K562 (cell line): ENCODE data around the gene KCNJ14. TPM values are rescaled to one million over a fixed set of nuclear protein-coding genes. Genes with fewer than 3 reads are reported as not detected.
A peak's percentile ranks its signal among the peaks of the same experiment; 100 is the strongest.

Experiments used
- ATAC-seq: fragments of 200-7000 bp; cut with Tn5 transposase; 3 replicates; pipeline ENCODE4 v1.9.1; 2020; ENCODE audit warnings: moderate library complexity
- BruUV-seq: library from RNA; stranded (reverse); fragments of 400-500 nt; replicated peaks from 2 replicates; lab custom pipeline; 2021; lab: Mats Ljungman, UMichigan
- CTCF ChIA-PET: fragments of 300-600 bp; formaldehyde crosslinking; extraction: SDS; loops from one replicate; lab custom pipeline; 2021; ENCODE audit warnings: low intra/inter-chr PET ratio; lab: Yijun Ruan, JAX
- POLR2A ChIA-PET: fragments of 300-600, 350-650 bp; sonication (Branson Sonifier 250); formaldehyde crosslinking; extraction: SDS; loops from one replicate; lab custom pipeline; 2021; ENCODE audit warnings: antibody characterized with exemption, inconsistent platforms; lab: Yijun Ruan, JAX
- DNase-seq, 4 experiments: peaks; one replicate each; pipeline versions ENCODE4 v3.0.0 to v3.0.0-alpha.2; 2011 to 2018; ENCODE audit warnings: low spot score in 3 of 4, mixed read lengths in 3 of 4; ENCODE audit errors: extremely low read depth in 1 of 4
- FAIRE-seq: peaks from 2 replicates; lab custom pipeline; 2011; peaks lifted over from hg19 to GRCh38; lab: Jason Lieb, UNC
- H2AFZ ChIP-seq: 2 replicates; pipeline ENCODE4 v1.6.0; 2011; ENCODE audit warnings: low read depth, low read length, control low read depth, inconsistent platforms
- H3K27ac ChIP-seq: fragments of 200-600 bp; 3 replicates; pipeline ENCODE4 v1.8.0; 2011; ENCODE audit warnings: low read depth, mild to moderate bottlenecking, control low read depth, inconsistent platforms, low read length, moderate library complexity, mixed read lengths; ENCODE audit errors: extremely low read depth
- H3K27me3 ChIP-seq, 2 experiments: fragments of 300-600 bp in 1 of 2; 2 replicates in 1 of 2; 3 replicates in 1 of 2; pipeline versions ENCODE4 v1.6.0 to v1.8.0; 2011; ENCODE audit warnings: inconsistent platforms in 2 of 2, low read length in 2 of 2, mild to moderate bottlenecking in 1 of 2, mixed read lengths in 1 of 2, moderate library complexity in 1 of 2; ENCODE audit not compliant: control insufficient read depth in 2 of 2, insufficient read depth in 2 of 2
- H3K36me3 ChIP-seq: fragments of 300-600 bp; 3 replicates; pipeline ENCODE4 v1.8.0; 2011; ENCODE audit warnings: mild to moderate bottlenecking, low read length, inconsistent platforms; ENCODE audit not compliant: control insufficient read depth, insufficient read depth
- H3K4me1 ChIP-seq, 2 experiments: fragments of 200-600 bp in 1 of 2; replicated peaks in 1 of 2; 2 replicates in 1 of 2; 3 replicates in 1 of 2; pipeline versions ENCODE4 v1.5.1 to v1.8.0; 2011; ENCODE audit warnings: inconsistent platforms in 2 of 2, low read length in 2 of 2, mild to moderate bottlenecking in 1 of 2, mixed read lengths in 1 of 2, moderate library complexity in 1 of 2; ENCODE audit not compliant: control insufficient read depth in 2 of 2, insufficient read depth in 2 of 2
- H3K4me2 ChIP-seq: 2 replicates; pipeline ENCODE4 v1.6.1; 2011; ENCODE audit warnings: low read length, control low read depth, inconsistent platforms, mixed read lengths; ENCODE audit not compliant: insufficient read depth
- H3K4me3 ChIP-seq: fragments of 200-600 bp; sonication (generic), shearing (Covaris generic); 2 replicates; pipeline ENCODE4 v1.5.1; 2016; ENCODE audit warnings: control low read depth, inconsistent platforms
- H3K79me2 ChIP-seq: fragments of 200-600 bp; 3 replicates; pipeline ENCODE4 v1.8.0; 2011; ENCODE audit warnings: low read length, inconsistent platforms; ENCODE audit not compliant: control insufficient read depth, insufficient read depth
- H3K9ac ChIP-seq, 2 experiments: 2 replicates each; pipeline versions ENCODE4 v1.6.0 to v1.6.1; 2011; ENCODE audit warnings: low read depth in 2 of 2, low read length in 2 of 2, control low read depth in 1 of 2, inconsistent platforms in 1 of 2, mild to moderate bottlenecking in 1 of 2, mixed read lengths in 1 of 2; ENCODE audit not compliant: insufficient read depth in 1 of 2
- H3K9me1 ChIP-seq: one replicate; pipeline ENCODE4 v1.6.0; 2011; ENCODE audit warnings: inconsistent platforms, mild to moderate bottlenecking, low read length, moderate library complexity; ENCODE audit not compliant: control insufficient read depth, insufficient read depth
- H3K9me3 ChIP-seq: replicated peaks from 2 replicates; pipeline ENCODE4 v1.5.1; 2011; ENCODE audit warnings: low read depth, low read length, inconsistent platforms; ENCODE audit not compliant: control insufficient read depth, insufficient read depth
- H4K20me1 ChIP-seq: replicated peaks from 2 replicates; pipeline ENCODE4 v1.6.1; 2011; ENCODE audit warnings: low read length, inconsistent platforms, mixed read lengths; ENCODE audit not compliant: control insufficient read depth, insufficient read depth
- ATF7 ChIP-seq: fragments of 450-650 bp; IDR thresholded peaks from 2 replicates; pipeline ENCODE4 v1.7.1; 2014; ENCODE audit warnings: mild to moderate bottlenecking, moderate library complexity
- CCNT2 ChIP-seq: IDR thresholded peaks from 2 replicates; pipeline ENCODE4 v1.6.1; 2011; ENCODE audit warnings: borderline replicate concordance, low read depth, mild to moderate bottlenecking, moderate library complexity, mixed read lengths, low read length; ENCODE audit not compliant: insufficient read length; ENCODE audit errors: extremely low read depth
- CEBPZ ChIP-seq: fragments of 150-350 bp; IDR thresholded peaks from 2 replicates; pipeline ENCODE4 v1.6.1; 2014; ENCODE audit warnings: low read depth, mild to moderate bottlenecking, low read length, borderline replicate concordance
- FOXK1 ChIP-seq: sonication (generic); formaldehyde crosslinking; IDR thresholded peaks from 2 replicates; pipeline ENCODE4 v1.8.0; 2022; ENCODE audit warnings: missing genetic modification reagents, mild to moderate bottlenecking, borderline replicate concordance
- HDAC2 ChIP-seq: fragments of 450-650 bp; IDR thresholded peaks from 2 replicates; pipeline ENCODE4 v1.6.1; 2016; ENCODE audit warnings: mild to moderate bottlenecking
- POLR2G ChIP-seq: fragments of 200-400 bp; formaldehyde crosslinking; IDR thresholded peaks from 2 replicates; pipeline ENCODE4 v1.6.1; 2017; ENCODE audit warnings: low read depth, mild to moderate bottlenecking, antibody characterized with exemption, low read length, moderate library complexity
- SUPT5H ChIP-seq: fragments of 450-650 bp; IDR thresholded peaks from 2 replicates; pipeline ENCODE4 v1.6.1; 2016
- TFAP4 ChIP-seq: sonication (generic); formaldehyde crosslinking; IDR thresholded peaks from 2 replicates; pipeline ENCODE4 v1.8.0; 2022; ENCODE audit warnings: missing genetic modification reagents, mild to moderate bottlenecking, moderate library complexity, borderline replicate concordance
- THRAP3 ChIP-seq: fragments of 450-650 bp; IDR thresholded peaks from 2 replicates; pipeline ENCODE4 v1.6.1; 2016; ENCODE audit warnings: mild to moderate bottlenecking, inconsistent platforms, borderline replicate concordance
- VEZF1 ChIP-seq: fragments of 200-800 bp; sonication (Bioruptor generic); IDR thresholded peaks from 2 replicates; pipeline ENCODE4 v1.6.1; 2017; ENCODE audit warnings: missing genetic modification characterization, missing compliant biosample characterization
- ZNF239 ChIP-seq: fragments of 250-450 bp; sonication (Bioruptor Pico); IDR thresholded peaks from 2 replicates; pipeline ENCODE4 v1.4.0; 2020; ENCODE audit warnings: mild to moderate bottlenecking
- WGBS: fragments of 100-300 bp; shearing (Covaris generic); methylation state at CpG from one replicate; pipeline ENCODE4 v1.1.6; 2016; ENCODE audit warnings: low coverage, mixed read lengths; ENCODE audit not compliant: insufficient coverage; ENCODE audit errors: missing lambda C conversion rate; 5-methylcytosine and 5-hydroxymethylcytosine counted together
- in situ Hi-C: fragments of 300-500 bp; cut with MboI; formaldehyde crosslinking; loops from 4 replicates; pipeline ENCODE4 v1.15.0; 2018; ENCODE audit warnings: inconsistent platforms, mixed read lengths
- intact Hi-C: fragments of 100-400 bp; cut with micrococcal nuclease; formaldehyde crosslinking; loops from 2 replicates; pipeline ENCODE4 v1.14.2; 2022
- polyA plus RNA-seq, 8 experiments: library from polyadenylated mRNA; depleted of rRNA in 4 of 8; stranded (reverse) in 5 of 8; unstranded in 3 of 8; fragments of >200 nt; fragmentation: Nextera tagmentation in 2 of 8; fragmentation: Illumina TruSeq in 1 of 8; extraction: Ambion mirVana in 2 of 8; extraction: Trizol in 1 of 8; gene quantifications; 2 replicates each; pipeline versions ENCODE4 v1.2.1 to v1.2.3, GENCODE V29; 2011 to 2014; ENCODE audit warnings: inconsistent platforms in 1 of 8, missing spikeins in 1 of 8
- total RNA-seq, 7 experiments: library from RNA; depleted of rRNA in 6 of 7; stranded (reverse); fragments of >200 nt in 6 of 7; fragmentation: Illumina TruSeq in 2 of 7; extraction: Trizol in 2 of 7; gene quantifications; 2 replicates each; pipeline versions ENCODE4 v1.2.1 to v1.2.3, GENCODE V29; 2011 to 2021; ENCODE audit warnings: low replicate concordance in 1 of 7

Gene KCNJ14
- total and polyA plus RNA-seq, 9 of the 15 experiments (the other 6 are each of a cell fraction or from before 2014, with no cell fraction given), result 0.15 to 1.6 (median 0.49) TPM

DNA sequence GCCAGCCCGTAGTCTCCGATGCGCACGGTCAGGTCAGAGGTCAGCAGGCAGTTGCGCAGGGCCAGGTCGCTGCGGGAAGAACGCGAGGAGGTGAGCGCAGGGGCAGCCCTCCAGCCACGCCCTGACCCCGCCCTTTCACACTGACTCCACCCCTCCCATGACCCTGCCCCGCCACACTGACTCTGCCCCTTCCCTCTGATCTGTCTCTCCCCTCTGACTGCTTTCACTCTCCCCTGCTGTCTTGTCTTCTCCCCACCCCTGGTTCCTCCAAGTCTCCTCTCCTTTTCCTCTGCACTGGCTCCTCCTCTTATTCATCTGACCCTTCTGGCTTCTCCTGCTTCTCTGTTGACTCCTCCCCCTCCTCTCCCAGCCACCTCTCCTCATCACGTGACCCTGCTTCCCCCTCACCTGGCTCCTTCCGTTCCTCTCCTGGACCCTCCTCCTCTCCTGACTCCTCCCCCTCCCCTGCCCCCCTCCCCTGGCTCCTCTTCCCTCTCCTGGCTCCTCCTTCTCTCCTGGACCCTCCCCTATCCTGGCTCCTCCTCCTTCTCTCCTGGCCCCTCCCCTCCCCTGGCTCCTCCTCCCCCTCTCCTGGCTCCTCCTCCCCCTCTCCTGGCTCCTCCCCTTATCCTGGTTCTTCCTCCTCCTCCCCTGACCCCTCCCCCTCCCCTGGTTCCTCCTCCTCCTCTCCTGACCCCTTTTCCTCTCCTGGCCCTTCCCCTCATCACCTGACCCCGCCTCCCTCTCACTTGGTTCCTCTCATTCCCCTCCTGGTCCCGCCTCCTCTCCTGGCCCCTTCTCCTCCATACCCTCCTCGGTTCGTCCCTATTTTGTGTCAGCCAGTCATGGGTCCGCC is 46.3 kb downstream of the KCNJ14 start (continued):
- TF ChIP-seq FOXK1 (CRISPR knock-in tag) (no peak), POLR2G (no peak; the same call in none of the 2 replicates), TFAP4 (peak; percentile 64; the same call in 1 of the 2 replicates), SUPT5H (peak; percentile 82), HDAC2 (peak; percentile 84), ATF7 (peak; percentile 63; the same call in 1 of the 2 replicates)
- TF ChIP-seq, all 486 proteins: peak for 114

DNA sequence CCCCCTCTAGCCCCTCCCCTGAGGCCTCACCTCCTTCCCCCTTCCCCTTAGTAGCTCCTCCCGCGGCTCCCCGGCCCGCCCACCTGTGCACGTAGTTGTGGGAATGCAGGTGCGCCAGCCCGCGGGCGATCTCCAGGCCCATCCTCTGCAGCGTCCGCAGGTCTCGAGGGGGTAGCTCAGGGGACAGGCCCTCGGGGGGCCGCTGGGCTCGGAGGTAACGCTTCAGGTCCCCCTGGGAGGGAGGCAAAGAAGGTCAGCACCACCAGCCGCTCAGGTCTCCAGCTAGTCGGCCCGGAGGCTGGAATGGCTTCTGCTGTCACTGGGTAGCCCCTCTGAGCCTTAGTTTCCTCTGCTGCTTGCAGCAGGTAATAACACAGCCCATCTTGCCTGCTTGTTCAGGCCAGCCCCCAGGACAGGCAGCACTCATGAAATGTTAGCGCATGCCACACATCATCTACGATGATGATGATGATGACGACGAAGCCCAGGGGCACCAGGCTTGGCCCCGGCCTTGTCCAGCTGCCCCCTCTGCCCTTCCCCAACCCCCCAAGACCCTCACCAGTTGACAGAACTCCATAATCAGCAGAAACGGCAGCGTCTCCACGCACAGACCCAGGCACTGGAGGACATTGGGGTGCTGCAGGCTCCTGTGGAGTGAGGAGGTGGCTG is 47.1 kb downstream of the KCNJ14 start:
- peaks cover 7% of the 10 kb centered on the region; the same call in 2 of the 3 replicates for H3K79me2 ChIP-seq
- no peaks in the 10 kb centered on the region for H4K20me1 ChIP-seq
- H2AFZ ChIP-seq, result peak overlapping the region; percentile 82
- in situ Hi-C loops (no loop called here), intact Hi-C loops (loop anchor here (5.0 kb wide), 1 partner anchor 170 kb away; no protein-coding TSS in a partner anchor)
- no peaks in the 10 kb centered on the region for H3K27me3 ChIP-seq
- ATAC-seq, result peak; percentile 1; the same call in 1 of the 3 replicates
- BruUV-seq, result no TSS peak
- FAIRE-seq, result peak; percentile 61
- H3K9me3 ChIP-seq, result no peaks in the 10 kb centered on the region
- peak overlapping the region; percentile 51 for H3K4me3 ChIP-seq
- ChIA-PET CTCF (no interaction called here), POLR2A (interaction anchor here (0.6 to 1.5 kb wide), 5 partner anchors 21 to 119 kb away, joined by 3 to 10 read pairs (median 3); no protein-coding TSS in a partner anchor)
- peak overlapping the region; percentile 79 for H3K4me2 ChIP-seq
- peaks cover 10 to 44% of the 10 kb centered on the region in 2 experiments; a peak in 4 of 5 replicates for H3K4me1 ChIP-seq
- H3K9me1 ChIP-seq, result peaks cover 3% of the 10 kb centered on the region
- peak overlapping the region; percentile 12 to 87; a peak in 3 of 4 replicates for H3K9ac ChIP-seq
- 32% methylated on average over 22 of the region's 27 CpGs for WGBS
- H3K27ac ChIP-seq, result peak overlapping the region; percentile 44; the same call in 2 of the 3 replicates
- no peaks in the 10 kb centered on the region for H3K36me3 ChIP-seq
- no peak for DNase-seq
- no peak for TF ChIP-seq ZNF239
- no peak for TF ChIP-seq THRAP3
- peak; percentile 18 for TF ChIP-seq CCNT2
- no peak for TF ChIP-seq CEBPZ
- TF ChIP-seq VEZF1 (CRISPR knock-in tag), result 0 out of 2 replicates have a peak, but pooled peaks have one; percentile 46
